GM21447 (cell line): Measurements from ENCODE around the gene ANKRD13D.

Experiments
- ATAC-seq: cut with Tn5 transposase; IDR thresholded peaks from one replicate; pipeline ENCODE4 v1.9.1; 2021; ENCODE audit not compliant: unreplicated experiment

ANKRD13D gene

GRCh38 chr11:67285541-67286498 lies 3.3 kb upstream of the ANKRD13D start:
- no peak for ATAC-seq

- ATAC-seq: no peak
These were observed 2.3 kb upstream of the ANKRD13D start for GRCh38 chr11:67286621-67287333.

- ATAC-seq: no peak
These were observed 1.5 kb upstream of the ANKRD13D start for GRCh38 chr11:67287355-67288197.

- ATAC-seq: no peak
These were observed 978 bp upstream of the ANKRD13D start for GRCh38 chr11:67288198-67288451.

- peak; percentile 56 for ATAC-seq
These were observed 464 bp upstream of the ANKRD13D start for GRCh38 chr11:67288452-67289225.

- ATAC-seq: no peak
These were observed 762 bp downstream of the ANKRD13D start for GRCh38 chr11:67289651-67290479.

DNA sequence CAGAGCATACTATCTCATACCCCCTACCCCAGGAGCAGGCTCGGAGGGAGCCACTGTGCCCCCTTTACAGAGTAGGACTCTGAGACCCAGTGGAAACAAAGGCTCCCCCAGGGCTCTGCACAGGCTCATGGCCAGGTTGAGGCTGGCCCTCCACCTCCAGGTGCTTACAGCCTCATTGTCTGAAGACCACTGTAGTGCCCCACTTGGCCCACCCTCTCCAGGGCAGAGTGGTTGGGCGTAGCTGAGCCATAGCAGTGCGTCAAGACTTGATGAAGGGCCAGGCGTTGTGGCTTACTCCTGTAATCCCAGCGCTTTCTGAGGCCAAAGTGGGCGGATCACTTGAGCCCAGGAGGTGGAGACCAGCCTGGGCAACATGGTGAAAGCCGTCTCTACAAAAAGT lies 1.7 kb downstream of the ANKRD13D start:
- ATAC-seq: no peak

- ATAC-seq: no peak
These were observed 2.6 kb downstream of the ANKRD13D start for GRCh38 chr11:67291481-67292381.

DNA sequence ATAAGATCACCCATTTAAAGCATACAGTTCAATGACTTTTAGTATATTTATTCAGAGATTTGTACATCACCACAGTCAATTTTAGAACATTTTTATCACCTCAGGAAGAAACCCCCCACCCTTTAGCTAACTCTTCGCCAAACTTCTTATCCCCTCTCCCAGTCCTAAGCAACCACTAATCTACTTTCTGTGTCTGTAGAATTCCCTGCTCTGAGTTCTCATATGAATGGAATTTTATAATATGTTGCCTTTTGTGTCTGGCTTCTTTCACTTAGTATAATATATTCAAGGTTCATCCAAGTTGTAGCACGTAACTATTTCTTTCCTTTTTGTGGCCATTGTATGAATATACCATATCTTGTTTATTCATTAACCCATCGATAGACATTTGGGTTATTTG lies 3.6 kb downstream of the ANKRD13D start:
- ATAC-seq: no peak

GRCh38 chr11:67293090-67293489 lies 4.0 kb downstream of the ANKRD13D start:
- ATAC-seq: no peak

- ATAC-seq: no peak
These were observed 6.7 kb downstream of the ANKRD13D start for GRCh38 chr11:67295846-67296245.

DNA sequence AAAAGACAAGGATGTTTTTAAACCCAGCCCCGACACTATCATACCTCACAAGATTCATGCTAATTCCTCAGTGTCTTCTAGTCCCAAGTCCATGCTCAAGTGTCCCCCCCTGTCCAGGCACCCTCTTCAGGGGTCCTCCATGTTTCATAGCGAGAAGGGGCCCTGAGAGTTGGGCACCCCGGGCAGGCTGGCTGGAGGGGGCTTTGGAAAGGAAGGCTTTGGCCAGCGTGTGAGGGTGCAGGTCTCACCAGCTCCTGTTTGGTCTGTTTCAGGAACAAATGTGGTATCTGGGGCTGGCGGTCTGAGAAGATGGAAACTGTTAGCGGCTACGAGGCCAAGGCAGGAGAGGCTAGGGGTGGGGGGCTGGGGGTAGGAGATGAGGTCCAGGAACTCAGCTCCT lies 9.7 kb downstream of the ANKRD13D start:
- ATAC-seq: no peak

- ATAC-seq: no peak
These were observed 10.5 kb downstream of the ANKRD13D start for GRCh38 chr11:67299471-67300191.

DNA sequence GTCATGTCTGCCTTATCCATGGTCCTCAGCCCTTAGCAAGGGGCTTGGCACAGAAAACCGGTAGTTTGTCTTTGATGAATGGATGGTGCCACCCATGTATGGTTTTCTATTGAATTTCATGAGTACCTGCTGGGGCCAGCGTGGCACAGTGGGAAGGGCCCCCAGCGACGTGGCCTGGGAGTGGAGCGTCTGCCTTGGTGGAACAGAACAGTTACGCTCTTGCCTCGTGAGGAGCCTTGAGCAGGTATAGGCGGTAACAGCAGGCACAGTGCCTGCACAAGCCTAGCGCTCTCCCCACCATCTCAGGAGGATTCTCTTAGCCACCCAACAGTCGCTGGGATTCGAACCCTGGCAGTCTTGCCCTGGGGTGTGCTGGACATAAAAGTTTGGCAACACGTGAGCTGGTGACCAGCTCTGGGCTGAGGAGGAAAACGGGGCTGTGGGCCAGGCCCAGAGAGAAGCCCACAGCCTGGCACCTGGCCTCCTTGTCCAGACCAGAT lies 11.2 kb downstream of the ANKRD13D start:
- ATAC-seq: no peak

GRCh38 chr11:67300756-67301312 lies 11.7 kb downstream of the ANKRD13D start:
- ATAC-seq: no peak

DNA sequence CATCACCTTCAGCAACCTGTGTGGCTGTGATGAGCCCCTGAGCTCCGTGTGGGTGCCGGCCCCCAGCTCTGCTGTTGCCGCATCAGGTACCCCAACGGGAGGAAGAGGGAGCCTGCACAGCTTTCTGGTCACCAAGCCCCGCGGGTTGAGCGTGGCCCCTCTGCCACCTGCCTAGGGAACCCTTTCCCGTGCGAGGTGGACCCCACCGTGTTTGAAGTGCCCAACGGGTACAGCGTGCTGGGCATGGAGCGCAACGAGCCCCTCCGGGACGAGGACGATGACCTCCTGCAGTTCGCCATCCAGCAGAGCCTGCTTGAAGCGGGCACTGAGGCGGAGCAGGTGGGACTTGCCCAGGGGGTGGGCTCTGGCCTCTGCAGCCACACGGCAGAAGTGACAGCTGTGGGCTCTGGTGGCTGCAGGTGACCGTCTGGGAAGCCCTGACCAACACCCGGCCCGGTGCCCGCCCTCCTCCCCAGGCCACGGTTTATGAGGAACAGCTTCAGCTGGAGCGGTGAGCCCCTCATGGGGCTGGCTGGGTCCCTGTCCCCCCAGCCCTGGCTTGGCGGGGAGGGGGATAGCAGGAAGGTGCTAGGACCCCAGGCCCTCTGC lies 12.3 kb downstream of the ANKRD13D start:
- no peak for ATAC-seq

DNA sequence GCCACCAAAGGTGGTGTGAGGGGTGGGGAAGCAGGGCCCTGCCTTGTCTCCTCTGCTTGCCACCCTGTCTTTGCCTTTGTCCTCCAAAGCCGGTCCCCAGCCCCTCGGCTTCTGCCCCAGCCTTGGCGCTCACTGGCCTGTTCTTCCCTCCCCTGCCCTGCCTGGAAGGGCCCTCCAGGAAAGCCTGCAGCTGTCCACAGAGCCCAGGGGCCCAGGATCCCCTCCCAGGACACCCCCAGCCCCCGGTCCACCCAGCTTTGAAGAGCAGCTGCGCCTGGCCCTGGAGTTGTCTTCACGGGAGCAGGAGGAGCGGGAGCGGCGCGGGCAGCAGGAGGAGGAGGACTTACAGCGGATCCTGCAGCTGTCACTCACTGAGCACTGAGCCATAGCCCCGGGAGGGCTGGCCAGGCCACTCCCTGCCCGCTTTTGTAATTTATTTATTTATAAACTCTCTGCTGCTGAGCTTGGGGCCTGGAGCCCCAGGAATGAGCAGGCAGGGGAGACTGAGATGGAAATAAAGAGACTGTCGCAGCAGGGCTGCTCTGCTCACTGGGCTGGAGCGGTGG lies 12.9 kb downstream of the ANKRD13D start:
- no peak for ATAC-seq
